Esophagus muscularis mucosa (tissue), 4 donors: ENCODE results near the gene TTLL5.

Experiments used
- CTCF ChIP-seq, 3 experiments: fragments of 200-600 bp in 2 of 3; fragments of 450-650 bp in 1 of 3; sonication (generic) in 2 of 3; IDR thresholded peaks; one replicate each; pipeline ENCODE4 v1.5.1; 2017 to 2019; ENCODE audit warnings: antibody characterized with exemption in 3 of 3, mild to moderate bottlenecking in 2 of 3, moderate library complexity in 1 of 3
- EP300 ChIP-seq: sonication (generic); formaldehyde crosslinking; IDR thresholded peaks from one replicate; pipeline ENCODE4 v1.6.1; 2017; ENCODE audit warnings: antibody characterized with exemption
- POLR2A ChIP-seq: fragments of 450-650 bp; IDR thresholded peaks from one replicate; pipeline ENCODE4 v1.6.1; 2017; ENCODE audit warnings: antibody characterized with exemption, moderate library complexity, mild to moderate bottlenecking, low read depth

- TF ChIP-seq CTCF (IDR thresholded peaks at IDR 0.05) (no peak), POLR2A (no peak), EP300 (no peak)
Measured at GRCh38 chr14:75859746-75860145, 198.7 kb downstream of the TTLL5 start.
